8988T (cell line): ENCODE data around the gene DGKH.
"Not testable (repeated sequence)": the region's sequence is repeated elsewhere in the genome, so short reads cannot be mapped to it uniquely, and the experiment has no call there.

Experiments used
- DNase-seq: peaks from one replicate; pipeline ENCODE4 v3.0.0; 2011

The DGKH gene

DNA sequence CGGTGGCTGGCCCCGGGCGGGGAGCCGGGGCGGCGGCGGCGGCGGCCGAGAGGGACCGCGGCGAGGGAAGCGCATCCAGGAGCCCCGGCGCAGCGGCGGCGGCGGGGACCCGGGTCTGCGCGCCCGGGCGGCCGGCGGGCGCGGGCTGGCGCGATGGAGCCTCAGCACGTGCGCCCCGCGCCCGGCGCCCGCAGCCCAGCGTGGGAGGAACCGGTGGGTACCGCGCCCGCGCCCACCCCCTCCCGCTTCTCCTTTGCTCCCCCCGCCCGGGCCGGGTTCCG lies 7.8 kb upstream of the DGKH start:
- DNase-seq = peak; percentile 84

DNA sequence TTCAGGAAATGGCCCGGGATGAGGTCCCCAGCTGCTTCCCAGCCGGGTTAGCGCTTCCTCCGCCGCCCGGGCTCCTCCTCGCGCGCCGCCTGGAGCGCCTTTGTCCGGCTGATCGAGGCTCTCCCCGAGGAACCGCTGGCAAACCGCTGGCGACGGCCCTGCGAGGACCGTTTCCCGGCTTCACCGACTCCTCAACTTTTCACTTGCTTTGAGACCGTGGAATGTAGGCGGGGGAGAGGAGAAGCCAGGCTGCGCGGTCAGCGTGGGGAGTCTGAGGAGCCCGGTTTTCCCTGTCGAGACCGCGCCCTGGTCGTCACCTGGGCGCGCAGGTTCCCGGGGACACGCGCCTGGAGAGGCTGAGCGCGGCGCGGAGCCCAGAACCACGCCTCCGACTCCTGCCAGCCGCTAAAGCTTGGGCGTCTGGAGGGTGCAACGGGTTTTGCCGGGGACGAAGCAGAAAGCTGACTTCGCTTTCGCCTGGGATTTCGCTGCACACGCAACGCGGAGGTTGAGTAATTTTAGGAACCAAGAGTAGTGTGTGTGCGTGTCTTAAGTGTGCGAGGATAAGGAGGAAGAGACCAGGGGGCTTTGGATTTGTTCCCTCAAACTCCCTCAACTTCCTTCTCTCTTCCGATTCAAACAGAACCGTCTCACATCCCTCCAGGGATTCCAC lies 7.3 kb upstream of the DGKH start:
- DNase-seq = peak; percentile 35

DNA sequence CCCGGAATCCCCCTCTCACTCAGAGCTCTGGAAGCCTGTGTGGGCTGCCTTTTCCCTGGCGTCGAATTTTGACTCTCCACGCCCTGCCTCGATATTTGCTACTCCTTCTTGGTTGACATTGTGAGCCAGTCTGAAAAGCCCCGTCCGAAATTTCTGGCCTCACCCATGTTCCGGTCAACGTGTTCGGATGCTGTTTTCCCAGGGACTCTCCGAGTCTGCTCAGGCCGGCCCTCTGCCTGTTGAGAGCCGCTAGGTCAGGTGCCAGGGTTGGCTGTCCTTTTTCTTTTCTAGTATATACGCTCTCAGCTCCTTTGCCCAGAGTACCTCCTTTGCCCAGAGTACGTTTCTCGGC lies 6.8 kb upstream of the DGKH start:
- peak; percentile 63 for DNase-seq

DNA sequence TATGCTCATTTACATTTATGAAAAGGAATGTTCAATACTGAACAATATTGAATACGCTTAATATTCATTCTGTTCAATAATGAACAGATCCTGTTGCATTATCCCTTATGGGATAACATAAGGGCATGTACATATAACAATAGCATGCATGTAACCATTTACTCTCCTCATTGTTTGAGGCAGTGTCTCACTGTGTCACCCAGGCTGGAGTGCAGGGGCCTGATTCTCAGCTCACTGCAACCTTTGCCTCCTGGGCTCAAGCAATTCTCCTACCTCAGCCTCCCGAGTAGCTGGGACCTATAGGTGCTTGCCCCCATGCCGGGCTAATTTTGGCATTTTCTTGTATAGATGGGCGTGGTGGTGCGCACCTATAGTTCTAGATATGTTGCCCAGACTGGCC lies 4.8 kb upstream of the DGKH start:
- DNase-seq = no peak

DNA sequence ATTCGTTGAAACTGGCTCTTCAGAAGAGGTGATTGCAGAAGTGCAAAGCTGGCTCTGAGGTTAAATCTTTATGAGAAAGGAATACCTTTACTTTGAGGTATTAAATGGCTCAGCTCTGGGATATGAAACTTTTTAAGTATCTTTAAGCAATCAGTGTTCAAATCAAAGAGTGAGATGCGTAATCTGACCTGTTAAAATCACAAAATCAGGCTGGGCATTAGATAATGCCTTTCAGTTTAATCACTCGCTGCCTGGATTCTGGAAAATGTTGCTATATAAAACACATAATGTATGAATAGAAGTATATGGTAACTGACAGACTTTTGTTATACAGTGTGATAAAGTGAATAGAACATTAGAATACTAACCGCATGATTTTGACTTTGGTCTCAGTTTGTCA lies 2.0 kb upstream of the DGKH start:
- DNase-seq = no peak

DNA sequence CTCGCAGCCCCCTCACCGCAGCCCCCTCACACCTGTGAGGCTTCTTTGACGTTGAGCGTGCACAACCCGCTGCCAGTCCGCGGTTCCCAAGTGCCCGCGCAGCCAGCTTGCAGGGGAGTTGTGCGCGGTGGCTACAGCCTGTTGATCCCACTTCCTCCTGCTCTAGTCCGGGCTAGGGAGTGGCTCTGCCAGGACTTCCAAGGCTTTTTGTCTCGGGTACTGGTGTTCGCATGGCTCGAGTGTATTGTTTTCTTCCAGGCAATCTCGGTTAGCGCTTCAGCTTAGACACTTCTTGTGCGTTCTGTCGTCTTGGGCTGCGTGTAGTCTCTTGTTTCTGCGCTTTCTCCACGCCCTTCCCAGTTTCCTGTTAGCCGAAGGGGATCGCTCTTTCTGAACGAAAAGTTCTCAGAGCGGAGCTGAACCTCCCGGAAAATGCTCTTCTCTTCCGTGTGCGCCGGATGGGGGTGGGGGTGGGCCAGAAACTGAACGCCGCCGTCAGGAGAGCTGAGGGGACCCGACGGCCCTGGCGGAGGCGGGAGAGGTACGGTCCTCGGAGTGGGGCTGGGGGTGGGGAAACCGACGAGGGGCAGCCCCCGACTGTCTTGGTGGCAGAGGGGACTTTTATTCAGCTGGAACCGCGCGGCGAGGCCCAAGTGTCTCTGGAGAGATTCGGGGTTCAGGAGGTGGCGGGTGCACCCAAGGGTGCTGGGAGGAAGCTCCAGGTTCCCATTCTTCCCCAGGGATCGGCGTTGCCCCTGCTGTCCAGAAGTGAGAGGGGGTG lies 697 bp upstream of the DGKH start:
- DNase-seq = peak; percentile 55

DNA sequence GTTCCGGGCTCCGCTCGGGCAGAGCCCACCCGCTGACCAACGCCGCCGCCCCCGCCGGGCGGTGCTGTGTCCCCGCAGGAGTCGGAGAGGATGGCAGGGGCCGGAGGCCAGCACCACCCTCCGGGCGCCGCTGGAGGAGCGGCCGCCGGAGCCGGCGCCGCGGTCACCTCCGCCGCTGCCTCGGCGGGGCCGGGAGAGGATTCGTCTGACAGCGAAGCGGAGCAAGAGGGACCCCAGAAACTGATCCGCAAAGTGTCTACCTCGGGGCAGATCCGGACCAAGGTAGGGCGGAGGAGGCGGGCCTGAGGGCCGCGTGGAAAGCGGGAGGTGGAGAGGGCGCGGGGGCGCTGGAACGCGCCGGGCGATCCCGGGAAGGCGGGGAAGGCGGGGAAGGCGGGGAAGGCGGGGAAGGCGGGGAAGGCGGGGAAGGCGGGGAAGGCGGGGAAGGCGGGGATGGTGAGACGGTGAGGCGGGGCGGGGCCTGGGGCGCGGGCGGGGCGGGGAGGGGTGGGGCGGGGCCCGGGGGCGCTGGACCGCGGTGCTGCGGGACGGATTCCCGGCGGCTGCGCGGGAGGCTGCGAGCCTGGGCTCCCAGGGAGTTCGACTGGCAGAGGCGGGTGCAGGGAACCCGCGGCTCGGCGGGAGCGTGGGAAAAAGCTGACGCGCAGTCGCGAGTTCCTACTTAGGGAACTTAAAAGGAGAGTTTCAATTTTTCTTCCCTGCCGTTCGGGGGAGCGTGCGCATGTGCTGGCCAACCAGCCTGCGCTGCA lies 421 bp downstream of the DGKH start:
- DNase-seq = peak; percentile 60

DNA sequence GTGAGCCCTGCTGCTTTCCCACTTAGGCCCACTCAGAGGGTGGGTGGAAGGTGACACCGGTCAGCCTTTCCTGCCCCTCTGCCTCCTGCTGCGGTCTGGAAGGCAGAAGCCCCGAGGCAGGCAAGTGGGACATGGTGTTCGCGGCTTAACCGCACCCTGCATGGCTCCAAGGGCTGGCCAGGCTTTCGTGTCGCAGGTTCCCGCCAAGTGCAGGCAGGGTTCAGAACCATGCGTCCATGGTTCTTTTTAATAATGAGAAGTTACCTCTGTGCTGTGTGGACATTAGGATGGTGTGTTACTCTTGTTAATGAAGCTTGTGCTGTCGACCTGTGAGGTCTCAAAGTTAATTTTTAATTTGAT lies 986 bp downstream of the DGKH start:
- no peak for DNase-seq

DNA sequence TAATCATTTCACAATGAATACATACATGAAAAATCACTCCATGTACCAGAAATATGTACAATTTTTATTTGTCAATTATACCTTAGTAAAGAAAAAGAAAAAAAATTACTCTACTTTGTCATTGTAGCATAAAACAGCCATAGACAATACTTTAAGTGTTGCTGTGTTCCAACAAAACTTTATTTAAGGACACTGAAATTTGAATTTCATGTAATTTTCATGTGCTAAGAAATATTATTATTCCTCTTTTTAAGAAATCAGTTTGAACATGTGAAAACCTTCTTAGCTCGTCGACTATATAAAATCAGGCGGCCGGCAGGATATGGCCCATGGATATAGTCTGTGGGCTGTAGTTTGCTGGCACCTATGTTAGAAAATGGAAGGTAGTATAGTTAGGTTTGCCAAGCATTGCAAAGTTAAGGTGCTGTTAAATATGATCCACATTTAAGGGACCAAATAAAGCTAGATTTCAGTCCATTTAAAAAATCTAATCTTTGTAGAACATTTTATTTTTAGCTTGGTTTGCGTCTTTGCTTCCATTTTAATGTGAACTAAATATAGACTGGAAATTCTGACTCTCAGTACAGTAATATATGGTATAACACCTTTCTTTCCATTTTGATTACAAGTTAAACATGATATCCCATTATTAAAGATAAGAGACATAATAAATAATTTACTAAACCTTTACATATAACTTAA lies 6.5 kb downstream of the DGKH start:
- no peak for DNase-seq

DNA sequence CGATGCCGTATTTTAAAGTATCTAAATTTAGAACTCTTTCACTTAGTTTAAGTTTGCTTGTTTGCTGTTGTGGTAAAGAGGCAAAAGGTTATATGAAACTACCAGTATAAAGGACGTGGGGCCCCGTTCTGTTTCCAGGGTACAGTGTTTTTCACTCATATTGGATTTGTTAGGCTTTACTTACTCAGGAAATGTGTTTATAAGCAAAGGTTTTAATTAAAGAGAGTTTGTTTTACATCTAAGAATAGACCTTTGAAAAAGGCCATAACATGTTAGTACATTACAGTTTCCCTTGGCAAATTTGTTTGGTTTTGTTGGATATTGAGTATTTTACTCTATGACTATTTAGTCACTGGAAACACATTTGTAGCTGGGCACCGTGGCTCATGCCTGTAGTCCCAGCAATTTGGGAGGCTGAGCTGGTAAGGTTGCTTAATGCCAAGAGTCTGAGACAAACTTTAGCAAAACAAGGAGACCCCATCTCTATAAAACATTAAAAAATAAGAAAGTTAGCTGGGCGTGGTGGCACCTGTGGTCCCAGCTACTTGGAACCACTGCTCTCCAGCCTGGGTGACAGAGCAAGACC lies 7.1 kb downstream of the DGKH start:
- DNase-seq = no peak

DNA sequence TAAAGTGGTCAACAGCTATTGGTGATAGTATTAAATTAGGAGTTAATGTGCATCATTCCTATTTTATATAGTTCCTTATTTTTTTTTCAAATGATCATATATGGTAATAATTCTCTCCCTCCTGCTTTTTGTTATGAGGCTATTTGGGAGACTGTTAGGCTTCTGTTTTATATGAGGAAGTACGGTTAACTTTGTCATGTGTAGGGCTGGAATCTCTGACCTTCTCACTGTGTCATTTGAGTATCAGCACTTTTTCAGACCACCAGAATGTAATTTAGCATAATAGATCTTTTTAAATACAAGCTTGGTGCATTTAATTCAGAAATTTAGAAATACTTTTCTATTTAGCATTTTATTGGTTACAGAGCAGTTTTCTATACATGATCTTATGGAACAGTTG lies 7.7 kb downstream of the DGKH start:
- no peak for DNase-seq

DNA sequence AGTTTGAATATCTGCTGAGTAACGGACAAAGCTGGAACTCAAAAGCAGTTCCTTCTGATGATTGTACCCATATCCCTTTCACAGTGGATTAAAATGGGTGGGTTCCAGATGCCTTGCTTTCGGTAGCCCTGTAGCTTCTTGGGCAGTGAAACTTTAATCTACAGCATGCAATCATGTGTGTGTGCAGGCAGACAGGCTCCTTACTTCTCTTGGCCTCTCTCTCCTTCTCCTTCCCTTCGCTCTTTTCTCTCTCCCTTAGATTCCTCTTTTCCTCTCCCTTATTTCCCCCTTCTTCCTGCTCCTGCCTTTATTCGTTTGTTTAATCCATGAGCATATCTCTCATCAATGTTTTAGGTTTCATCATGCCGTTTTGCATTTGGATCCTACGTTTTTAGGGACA lies 8.1 kb downstream of the DGKH start:
- DNase-seq = no peak

DNA sequence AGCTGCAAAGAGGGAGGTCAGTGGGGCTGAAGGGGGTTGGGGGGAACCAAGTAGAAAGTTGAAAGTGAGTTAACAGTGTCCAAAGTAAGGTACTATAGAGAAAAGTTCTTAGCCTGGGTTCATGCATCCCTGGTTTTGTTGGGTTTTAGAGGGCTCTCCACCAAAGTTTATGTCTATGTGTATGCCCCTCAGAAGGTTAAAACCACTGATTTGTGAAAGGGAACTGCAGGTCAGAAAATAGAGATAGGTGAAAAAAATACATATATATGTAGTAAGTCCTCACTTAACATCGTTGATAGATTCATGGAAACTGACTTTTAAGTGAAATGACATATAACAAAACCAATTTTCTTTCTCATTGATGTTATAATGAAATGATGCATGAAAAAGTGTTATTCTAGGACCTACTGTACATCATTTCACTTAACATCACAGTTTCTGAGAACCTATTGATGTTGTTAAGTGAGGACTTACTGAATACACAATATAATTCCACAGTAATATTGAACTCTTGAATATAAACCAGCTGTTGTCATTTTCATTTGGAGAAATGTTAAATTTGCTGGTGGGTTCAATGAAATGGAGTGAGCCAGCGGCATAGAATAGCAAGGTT lies 9.6 kb downstream of the DGKH start:
- DNase-seq = no peak

DNA sequence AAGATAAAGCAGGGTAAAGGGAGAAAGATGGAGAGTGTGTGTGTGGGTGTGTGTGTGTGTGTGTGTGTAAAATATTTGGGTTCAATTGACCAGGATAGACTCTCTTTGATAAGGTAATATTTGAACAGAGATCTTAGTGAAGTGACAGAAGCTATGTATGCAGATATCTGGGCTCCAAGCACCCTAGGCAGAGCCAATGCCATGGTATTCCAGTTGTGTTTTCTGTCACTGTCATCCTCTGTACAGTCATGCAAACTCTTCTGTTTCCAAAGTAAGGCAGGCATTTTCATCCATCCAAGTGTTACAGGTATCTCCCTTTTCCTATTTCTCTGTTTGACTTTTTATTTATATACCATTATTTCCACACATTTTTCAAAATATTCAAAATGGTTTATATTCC lies 13.5 kb downstream of the DGKH start:
- DNase-seq = no peak

DNA sequence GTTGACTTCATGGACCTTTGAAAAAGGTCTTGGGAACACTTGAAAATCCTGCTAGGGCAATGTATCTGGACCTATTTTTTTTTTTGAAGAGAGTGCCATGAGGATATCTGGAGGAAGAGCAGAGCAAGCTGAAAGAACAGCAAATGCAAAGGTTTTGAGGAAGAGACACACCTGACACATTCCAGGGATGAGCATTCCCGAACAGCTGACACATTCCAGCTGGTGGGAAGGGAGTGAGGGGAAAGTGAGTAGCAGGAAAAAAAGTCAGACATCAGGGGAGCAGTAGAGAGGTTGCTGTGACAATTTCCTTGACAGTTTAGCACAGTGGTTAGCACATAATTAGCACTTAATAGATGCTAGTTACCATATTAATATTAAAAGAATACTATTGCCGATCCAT lies 14.7 kb downstream of the DGKH start:
- no peak for DNase-seq

DNA sequence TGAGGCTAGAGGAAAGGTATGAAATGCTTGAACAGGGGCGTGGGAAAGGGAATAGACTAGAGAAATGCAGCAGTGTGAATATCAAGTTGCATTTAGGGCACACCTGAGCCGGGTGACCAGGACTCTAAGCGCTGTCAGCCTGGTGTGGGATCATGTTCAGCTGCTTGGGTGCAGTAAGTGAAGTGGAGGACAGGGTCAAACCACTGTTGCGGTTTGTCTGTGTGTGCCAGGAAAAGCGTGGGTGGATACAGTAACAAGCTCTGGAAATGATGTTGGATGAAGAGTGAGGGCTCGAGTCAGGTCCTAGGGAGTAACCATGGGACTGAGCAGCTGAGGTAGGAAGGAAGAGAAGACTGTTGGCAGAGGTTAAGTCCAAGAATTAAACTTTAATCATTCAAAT lies 15.8 kb downstream of the DGKH start:
- no peak for DNase-seq

DNA sequence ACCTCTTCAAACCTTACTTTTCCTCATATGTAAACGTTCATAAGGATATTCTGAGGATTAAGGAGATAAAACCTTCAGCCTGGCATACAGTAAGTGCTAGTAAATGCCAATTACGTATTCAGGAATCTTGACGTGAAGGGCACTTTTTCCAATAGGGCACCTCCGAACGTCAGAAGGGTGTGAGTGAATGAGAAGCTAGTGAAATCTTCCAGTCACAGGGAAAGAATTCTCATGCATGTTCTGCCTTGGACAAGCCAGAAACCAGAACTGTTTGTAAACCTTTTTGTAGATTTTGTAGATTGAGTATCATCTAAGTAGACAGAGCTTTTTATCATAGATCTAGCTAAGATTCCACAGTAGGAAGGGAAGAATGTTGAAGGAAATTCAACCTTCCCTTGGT lies 16.5 kb downstream of the DGKH start:
- DNase-seq = no peak

DNA sequence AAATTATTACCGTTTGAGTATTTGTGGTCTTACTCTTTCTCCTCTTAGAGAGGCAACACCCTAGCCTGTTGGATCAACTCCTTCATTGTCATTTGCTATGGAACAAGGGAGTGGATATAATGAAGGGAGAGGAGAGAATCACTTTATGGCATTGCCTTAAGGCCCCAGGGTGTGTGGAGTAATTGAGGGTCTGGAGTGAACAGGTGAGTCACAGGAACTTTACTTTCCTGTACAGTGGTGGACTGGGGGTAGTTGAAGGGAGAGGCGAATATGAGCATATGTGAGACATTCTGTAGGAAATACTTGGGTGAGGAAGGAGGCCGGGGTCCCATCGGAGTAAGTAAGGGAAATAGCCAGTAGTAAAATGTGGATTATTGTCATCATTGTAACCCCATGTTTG lies 17.0 kb downstream of the DGKH start:
- no peak for DNase-seq

DNA sequence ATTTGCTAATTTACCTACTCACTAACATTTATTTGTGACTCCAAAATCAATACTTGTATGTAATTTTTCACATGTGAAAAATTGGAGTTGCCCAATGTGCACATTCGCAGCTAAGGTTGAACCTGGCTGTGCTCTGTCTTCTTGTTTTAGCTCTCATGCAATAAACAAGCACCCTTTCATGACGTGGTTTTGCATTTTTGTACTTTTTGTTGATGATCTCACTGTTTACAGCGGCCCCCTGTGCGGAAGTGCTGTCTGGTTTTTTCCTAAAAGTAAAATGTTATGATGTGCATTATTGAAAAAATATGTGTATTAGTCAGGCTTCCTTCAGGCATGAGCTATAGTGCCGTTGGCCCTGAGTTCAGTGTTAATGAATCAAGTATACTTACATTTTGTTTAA lies 18.1 kb downstream of the DGKH start:
- DNase-seq = no peak

DNA sequence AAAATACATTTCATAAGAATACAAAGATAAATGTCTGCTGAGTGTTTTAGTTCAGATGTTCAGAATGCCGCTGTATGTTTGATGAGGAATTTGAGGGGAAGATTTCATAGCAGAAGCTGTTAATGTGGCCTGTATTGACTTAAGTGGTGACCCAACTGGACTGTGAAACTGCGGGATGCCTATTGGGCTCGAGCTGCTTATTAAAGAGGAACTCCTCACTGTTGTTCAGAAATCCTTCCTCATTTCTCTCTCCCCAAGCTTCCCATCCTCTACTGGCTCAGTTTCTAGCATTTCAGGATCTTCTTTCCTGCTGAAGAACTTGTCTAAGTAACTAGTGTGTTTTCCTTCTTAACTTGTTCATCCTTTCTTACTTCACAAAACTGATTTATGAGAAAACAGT lies 20.4 kb downstream of the DGKH start:
- no peak for DNase-seq

DNA sequence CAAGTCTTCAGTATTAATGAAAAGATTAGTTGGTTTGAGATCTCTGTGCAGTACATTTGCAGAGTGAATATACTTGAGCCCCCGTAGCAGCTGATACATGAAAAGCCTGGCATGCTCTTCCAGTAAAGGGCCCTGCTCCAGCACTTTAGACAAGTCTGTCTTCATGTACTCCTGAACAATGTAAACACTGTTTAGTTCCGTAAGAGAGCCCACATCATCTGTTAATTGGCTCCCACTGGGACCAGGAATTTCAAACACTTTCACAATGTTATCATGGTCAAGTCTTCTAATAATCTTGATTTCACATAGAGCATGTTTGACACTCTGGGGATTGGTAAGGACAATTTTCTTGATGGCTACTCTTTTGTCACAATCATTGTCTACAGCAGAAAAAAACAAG lies 22.2 kb downstream of the DGKH start:
- not testable (repeated sequence) for DNase-seq

DNA sequence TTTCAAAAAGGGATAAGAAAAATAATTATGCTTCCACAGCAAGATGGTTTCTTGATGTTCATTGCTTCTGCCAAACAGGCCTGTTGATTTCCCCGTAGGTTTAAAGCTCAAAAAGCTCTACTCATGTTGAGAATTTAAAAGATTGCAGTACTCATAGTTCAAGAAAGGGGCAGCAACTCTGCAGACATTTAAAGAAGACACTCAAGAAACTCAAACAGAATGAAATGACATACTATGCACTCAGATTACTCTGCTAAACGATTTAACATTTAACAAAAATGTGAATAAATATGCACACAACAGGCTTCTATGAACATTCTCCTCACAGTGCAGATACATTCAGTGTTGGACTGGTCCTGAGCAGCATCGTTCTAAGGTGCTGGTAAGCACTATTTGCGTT lies 22.7 kb downstream of the DGKH start:
- DNase-seq = not testable (repeated sequence)
